Left kidney (tissue), 2 donors: ENCODE measurements around the gene POU2F1. TPM values are rescaled to one million over a fixed set of nuclear protein-coding genes. Genes with fewer than 3 reads are reported as not detected.
"Not testable (repeated sequence)": the region's sequence is repeated elsewhere in the genome, so short reads cannot be mapped to it uniquely, and the experiment has no call there.

Experiments used
- DNase-seq: peaks from one replicate; pipeline ENCODE4 v3.0.0-alpha.2; 2013
- polyA plus RNA-seq: library from polyadenylated mRNA; unstranded; fragments of 120-200 nt; gene quantifications from one replicate; pipeline ENCODE4 v1.2.1, GENCODE V29; 2013; ENCODE audit not compliant: insufficient read length

The POU2F1 gene
- polyA plus RNA-seq, 1 donor: 20.7 TPM

DNA sequence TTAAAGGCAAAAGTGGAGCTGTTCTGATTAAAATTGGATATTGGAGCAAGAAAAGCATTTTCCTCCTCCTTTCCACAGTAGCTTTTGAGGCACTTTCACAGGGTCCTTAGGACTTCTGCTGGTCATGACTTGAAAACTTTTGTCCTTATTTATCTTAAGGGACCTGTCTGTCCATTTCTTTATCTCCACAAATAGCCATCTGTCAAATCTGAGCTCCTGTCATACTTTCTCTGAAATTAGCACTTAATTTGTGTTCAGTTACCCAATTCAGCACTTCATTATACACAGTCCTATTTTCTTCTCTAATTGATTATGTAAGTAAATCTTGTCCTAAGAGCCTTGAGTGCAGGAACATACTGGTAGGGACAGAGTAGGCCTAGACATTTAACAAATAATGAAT is 9.8 kb downstream of the POU2F1 start:
- no peak for DNase-seq

DNA sequence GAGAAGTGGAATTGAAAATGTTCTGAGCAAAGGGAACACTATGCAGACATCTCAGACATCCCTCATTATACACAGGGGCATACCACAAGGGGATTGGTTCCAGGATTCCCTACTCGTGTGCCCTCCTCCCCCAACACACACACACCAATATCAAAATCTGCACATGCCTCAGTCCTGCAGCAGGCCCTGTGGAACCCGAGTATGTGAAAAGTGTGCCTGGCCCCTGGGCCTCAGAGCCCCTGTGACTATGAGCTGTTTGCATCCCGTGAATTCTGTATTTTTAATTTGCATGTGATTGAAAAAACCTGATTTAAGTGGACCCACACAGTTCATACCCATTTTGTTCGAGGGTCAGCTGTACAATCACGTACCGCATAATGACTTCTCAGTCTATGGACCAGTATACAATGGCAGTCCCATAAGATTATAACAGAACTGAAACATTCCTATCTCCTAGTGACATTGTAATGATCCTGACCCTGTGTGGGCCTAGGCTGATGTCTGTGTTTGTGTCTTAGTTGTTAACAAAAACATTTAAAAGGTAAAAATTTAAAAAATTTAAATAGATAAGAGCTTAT is 11.3 kb downstream of the POU2F1 start:
- DNase-seq: no peak

DNA sequence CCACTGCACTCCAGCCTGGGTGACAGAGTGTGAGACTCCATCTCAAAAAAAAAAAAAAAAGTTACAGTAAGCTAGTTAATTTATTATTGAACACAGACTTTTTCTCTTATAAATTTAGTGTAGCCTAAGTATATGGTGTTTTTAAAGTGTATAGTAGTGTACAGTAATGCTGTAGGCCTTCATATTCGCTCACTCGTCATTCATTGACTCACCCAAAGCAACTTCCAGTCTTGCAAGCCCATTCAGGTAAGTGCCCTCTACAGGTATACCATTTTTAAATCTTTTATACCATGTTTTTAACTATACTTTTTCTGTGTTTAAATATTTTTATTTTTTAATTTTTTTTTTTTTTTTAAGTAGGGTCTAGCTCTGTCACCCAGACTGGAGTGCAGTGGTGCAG is 12.1 kb downstream of the POU2F1 start:
- no peak for DNase-seq

DNA sequence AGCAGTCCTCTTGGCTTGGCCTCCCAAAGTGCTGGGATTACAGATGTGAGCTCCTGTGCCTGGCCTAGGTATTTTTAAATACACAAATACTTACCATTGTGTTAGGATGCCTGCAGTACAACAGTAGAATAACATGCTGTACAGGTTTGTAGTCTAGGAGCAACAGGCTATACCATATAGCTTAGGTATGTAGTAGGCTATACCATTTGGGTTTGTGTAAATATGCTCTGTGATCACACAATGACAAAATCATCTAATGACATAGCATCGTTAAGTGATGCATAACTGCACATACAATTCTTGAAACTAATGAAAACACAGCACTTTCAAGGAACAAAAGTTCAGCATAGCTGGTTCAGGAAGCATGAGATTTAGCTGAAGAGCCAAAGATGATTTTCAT is 12.7 kb downstream of the POU2F1 start:
- DNase-seq: no peak

DNA sequence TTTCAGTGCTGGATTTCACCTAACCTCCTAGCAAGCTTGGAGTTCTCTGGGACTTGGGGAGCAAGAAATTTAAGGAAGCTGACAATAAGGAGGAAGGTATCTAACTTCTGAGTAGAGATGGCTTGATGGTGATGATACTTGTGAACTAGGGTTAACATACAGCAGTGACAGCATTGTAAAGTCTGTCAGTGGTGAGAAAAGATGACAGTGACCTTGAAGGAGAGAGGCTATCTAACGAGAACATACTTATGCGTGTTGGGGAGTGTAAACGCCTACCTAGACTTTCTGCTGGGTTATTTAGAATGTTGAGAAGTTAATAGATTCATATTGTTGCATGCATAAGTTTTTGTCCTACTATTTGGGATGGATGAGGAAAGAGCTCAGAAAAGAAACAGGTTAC is 16.3 kb downstream of the POU2F1 start:
- no peak for DNase-seq

DNA sequence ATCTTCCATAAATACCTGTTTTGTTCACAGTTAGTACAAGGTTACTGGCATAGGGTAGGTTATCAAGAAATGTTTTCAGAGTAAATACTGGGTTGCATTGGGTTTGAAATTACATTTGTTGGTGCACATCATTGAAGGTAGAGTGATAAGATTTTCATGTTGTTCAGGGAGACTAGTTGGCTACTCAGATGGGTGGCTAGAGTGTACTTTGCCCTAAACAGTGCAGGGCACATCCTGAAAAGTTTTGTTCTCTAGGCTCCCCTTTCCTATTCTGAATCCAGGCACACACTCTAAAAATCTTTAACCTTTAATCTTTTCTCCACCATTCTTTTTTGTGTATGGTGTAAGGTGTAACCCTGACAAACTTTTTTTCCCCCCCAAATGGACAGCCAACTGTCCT is 18.0 kb downstream of the POU2F1 start:
- no peak for DNase-seq

DNA sequence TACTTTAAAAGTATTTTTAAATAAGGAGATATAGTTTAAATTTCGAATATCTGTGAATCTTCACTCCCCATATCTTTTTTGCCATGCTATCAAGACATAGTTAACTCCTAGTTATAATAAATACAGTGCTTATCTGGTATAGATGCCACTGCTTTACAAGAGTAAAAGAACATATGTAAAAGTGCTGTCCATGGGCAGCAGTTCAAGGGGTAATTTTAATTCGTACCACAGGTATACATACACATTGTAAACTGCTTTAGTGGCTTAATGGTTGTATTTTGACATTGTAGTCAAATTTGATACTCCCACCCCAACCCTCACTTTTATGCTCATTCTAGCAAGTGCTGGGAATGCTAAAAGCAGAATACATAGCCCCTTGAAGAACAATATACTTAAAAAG is 18.6 kb downstream of the POU2F1 start:
- DNase-seq: no peak

DNA sequence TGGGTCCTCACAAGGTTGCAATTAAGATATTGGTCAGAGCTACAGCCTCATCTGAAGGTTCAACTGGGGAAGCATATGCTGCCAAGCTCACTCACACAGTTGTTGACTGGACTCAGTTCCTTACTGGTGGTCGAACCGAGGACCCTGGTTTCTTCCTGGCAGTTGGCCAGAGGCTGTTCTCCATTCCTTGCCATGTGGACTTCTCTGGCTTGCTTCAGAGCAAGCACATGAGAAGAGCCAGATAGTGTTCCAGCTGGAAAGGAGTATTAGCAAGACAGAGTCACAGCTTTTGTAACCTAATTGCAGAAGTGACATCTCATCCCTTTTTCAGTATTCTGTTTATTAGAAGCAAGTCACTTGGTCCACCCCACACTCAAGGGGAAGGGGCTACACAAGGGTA is 23.6 kb downstream of the POU2F1 start:
- no peak for DNase-seq

DNA sequence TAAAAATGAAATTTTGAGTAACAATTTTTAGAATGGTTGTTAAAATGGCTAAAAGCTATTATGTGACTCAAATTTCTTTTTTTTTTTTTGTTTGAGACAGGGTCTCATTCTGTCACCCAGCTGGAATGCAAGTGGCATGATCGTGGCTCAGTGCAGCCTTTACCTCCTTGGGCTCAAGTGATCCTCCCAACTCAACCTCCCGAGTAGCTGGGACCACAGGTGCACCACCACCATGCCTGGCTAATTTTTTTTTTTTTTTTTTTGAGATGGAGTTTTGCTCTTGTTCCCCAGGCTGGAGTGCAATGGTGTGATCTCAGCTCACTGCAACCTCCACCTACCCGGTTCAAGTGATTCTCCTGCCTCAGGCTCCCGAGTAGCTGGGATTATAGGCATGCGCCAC is 24.5 kb downstream of the POU2F1 start:
- DNase-seq: not testable (repeated sequence)

DNA sequence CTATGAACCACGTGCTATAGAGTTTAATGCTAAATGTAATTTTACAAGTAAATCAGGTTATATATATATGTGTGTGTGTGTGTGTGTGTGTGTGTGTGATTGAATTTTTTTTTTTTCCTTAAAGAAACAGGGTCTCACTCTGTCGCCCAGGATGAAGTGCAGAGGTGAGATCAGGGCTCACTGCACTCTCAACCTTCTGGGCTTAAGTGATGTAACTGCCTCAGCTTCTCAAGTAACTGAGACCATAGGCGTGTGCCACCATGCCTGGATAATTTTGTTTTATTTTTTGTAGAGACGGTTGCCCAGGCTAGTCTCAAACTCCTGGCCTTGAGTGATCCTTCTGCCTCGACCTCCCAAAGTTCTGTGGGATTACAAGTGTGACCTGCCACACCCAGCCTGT is 26.3 kb downstream of the POU2F1 start:
- DNase-seq: no peak

DNA sequence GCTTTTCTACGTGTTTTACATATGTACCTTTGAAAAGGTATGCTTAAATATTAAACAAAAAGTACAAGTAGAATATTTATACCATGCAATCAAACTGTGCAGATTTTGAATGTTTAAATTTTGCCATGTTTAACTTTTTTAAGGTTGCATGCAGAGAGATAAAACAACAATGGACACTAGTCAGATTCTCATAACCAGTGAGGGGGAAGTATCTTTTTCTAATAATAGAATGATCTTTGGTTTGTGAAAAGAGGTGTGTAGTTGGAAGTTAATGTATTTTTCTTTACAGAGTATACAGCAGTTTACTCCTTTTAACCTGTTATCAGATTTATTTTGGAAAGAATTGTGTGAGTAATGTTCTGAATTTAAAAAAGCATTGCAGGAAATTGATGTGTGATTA is 27.1 kb downstream of the POU2F1 start:
- no peak for DNase-seq

DNA sequence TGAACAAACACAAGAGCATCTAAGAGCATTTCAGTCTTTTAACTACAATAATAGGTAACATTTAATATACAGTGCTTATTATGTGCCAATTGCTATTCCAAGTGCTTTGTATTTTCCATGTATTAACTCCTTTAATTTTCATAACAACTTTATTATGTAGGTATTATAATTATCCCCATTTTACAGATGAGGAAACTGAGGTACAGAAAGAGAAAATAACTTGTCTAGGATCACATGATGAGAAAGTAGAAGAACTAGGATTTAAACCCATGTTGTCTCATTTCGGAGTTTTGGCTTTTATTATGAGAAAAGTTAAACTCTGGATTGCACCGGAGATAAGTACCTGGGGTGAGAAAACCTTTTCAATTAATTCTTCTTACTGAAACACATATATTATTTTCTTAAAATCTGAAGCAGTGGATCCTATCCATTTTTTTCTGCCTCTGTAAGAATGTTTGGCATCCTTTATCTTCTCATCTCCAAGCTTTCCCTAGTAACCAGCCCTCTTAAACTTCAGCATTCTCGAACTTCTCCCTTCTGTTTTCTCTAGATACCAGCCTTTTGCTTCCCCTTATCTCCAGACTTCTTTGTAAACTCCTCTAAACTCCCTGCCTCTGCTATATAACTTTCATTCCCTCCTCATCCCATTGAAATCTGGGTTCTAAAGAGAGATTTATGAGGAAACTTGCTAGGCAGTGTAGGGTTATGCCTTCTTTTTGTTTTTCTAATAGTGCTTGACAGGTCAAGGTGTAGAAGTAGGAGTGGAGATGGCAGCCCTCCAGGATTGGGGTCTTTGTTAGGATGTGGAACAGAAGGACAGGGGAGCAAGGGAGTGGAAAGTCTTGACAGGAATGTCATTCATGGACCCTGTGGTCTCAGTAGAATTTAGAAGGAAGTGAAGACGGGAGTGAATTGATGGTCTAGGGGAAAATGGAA is 28.3 kb downstream of the POU2F1 start:
- no peak for DNase-seq

DNA sequence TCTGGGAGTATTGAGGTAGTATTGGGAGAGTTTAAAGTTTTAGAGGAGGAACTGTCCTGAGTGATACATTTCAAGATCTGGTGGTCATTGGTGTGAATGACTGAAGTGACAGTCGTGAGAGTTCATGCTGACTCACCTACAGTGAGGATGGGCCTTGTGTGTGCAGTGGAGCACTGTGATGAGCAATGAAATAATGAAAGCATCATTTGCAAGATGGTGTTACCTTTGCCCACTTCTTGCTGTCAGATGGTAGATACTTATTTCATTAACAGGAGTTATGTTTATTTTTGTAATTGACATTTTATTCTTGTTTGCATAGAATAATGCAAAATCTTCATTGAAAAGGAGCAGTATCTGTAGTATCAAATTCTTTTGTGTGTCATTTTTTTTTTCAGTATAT is 29.0 kb downstream of the POU2F1 start:
- DNase-seq: no peak

DNA sequence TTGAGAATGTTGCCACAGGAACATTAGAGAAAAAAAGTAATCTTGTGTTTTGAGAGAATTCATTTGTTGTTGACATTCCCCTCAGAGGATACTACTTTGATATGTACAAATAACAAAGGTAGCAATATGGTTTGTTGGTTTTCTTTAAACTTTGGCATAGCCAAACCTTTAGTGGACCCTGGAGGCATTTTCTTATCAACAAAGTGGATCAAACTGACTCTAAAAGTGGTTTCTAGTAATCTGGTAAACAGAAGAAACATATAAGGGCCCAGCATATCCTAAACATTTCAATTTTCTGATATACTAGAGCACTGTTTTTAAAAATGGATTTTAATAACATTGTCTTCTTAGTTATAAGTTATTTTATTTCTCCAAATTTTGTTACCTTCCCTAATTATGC is 29.8 kb downstream of the POU2F1 start:
- DNase-seq: no peak

DNA sequence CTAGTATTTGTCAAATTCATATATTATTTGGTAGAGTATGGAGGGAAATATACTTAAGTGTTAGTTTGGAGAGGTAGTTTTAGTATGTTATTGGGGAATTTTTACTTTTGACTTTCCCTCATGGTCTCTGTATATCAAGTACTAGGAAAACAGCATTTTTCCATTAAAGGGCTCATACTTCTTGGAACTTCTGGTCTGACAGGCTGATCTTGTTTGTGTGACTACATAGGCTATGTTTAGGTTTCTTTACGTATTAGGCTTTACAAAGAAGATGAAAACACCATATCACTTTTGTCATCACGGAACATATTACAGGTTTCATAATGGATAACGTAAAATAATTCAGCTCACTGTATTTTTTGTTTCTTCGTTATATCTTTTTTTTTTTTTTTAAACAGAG is 30.8 kb downstream of the POU2F1 start:
- DNase-seq: no peak

DNA sequence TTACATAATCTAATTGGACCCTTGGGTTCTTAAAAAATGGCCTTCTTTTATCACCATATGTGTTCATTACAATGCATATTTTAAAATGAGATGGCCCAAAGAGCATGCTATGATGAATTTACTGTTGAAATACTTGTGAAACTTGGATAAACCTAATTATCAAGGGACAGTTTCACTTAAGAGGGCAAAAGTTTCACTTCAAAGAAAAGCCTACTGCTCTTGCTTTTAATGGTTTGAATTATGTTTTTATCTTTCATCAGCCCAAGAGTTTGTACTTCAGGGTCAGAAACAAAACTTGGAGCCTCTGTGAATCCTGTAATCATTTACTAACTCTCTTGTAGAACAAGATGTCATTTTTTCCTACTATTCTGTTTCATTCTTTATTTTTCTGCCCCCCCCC is 32.3 kb downstream of the POU2F1 start:
- no peak for DNase-seq

DNA sequence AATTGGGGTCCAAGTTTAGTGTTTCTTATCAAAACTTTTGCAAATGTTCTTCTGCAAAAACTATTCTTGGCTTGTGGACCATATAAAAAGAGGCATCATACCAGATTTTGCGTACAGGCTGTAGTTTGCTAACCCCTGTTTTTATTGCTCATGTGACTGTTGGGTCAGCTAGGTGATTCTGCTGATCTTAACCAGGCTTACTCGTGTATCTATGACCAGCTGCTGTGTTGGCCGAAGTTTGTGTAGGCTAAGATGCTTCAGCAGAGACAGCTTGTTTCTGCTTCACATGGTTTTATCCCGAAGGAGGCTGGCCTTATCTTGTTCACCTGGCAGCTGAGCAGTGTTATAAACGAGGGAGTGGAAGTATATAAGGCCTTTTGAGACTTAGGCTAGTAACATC is 38.2 kb downstream of the POU2F1 start:
- DNase-seq: no peak

DNA sequence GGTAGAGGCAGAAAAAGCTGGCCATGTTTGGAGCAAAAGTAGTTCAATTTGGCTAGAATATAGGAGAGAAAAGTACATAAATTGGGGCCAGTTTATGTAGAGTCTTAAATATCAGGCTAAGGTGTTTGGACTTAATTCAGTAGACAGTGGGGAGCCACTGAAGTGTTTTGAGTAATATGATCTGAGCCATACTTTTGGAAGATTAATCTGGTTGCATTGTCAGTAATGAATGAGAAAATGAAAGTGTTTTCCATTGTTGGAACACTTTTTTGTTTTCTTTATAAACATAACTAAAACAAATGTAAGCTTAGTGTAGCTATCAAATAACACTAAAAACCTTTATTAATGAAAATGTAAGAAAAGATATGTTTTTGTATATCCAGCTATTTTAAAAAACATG is 42.1 kb downstream of the POU2F1 start:
- no peak for DNase-seq

DNA sequence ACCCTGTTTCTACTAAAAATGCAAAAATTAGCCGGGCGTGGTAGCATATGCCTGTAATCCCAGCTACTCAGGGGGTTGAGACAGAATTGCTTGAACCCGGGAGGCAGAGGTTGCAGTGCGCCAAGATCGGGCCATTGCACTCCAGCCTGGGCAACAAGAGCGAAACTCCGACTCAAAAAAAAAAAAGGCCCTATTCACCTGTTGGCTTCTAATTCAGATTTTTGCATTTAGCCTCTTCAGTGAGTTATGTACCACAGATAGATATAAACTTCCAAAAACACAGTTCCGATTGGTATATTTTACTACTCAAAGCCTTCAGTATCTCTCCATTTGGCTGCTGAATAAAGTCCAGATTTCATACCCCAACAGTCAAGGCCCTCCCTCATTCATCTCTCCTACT is 42.7 kb downstream of the POU2F1 start:
- no peak for DNase-seq

DNA sequence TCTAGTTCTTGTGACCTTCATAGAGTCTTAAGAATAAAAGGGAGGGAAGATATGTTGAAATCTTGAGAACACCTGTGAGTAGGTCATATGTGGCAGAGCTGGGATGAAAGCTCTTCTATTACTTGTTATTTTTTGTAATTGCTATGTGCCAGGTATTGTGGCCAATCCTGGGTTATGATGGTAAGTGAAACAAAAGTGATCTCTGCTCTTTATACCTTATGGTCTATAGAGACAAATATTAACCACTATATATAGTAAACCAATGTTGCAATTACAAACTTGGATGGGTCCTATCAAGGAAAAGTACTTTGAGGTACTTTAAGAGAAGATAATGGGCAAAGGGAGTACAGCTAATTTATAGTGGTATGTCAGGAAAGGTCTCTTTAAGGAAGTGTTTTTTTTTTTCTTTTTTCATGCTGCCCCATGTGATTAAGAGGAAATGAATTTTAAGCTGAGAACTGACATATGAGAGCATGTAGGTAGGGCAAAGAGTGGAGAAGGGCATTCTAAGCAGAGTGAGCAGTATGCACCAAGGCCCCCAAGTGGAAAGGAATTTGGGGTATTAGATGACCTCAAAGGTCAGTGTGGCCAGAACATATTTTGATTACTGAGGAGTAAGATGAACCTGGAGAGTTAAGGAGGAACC is 43.3 kb downstream of the POU2F1 start:
- DNase-seq: no peak

DNA sequence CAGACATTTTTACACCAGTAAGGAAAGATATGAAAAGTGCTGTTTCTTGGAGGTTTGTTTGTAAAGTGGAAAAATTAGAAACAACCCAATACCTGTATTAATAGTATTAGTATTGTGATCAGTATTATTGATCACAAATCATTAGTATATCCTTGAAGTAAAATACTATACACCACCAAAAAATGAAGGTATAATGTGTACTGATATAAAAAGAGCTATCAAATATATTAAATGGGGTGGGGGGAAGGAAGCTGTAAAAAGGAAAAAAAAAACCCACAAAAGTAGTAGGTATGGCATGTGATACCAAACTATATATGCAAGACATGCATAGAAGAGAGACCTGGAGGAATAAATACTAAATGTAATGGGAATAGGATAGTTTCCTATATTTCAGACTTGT is 46.3 kb downstream of the POU2F1 start:
- DNase-seq: no peak

DNA sequence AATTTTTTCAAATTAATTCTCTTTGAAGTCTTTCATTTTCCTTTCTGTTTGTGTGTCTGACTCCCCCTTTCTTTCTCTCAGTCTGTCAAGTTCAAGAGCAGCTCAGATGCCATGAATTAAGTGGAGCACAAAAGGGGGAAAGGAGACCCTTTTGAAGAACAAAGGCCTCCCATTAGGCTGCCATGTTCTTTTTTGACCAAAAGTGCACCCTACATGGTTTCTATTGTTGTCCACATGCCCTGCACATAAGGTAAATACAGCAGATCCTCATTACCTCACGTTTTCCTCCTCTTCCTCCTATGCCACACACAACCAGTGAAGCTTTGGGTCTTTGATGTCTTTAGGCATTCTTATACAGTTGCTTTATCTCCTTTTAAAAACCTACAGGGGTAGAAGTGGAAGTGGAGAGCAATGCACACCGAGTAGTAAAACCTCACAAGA is 47.7 kb downstream of the POU2F1 start:
- DNase-seq: no peak

DNA sequence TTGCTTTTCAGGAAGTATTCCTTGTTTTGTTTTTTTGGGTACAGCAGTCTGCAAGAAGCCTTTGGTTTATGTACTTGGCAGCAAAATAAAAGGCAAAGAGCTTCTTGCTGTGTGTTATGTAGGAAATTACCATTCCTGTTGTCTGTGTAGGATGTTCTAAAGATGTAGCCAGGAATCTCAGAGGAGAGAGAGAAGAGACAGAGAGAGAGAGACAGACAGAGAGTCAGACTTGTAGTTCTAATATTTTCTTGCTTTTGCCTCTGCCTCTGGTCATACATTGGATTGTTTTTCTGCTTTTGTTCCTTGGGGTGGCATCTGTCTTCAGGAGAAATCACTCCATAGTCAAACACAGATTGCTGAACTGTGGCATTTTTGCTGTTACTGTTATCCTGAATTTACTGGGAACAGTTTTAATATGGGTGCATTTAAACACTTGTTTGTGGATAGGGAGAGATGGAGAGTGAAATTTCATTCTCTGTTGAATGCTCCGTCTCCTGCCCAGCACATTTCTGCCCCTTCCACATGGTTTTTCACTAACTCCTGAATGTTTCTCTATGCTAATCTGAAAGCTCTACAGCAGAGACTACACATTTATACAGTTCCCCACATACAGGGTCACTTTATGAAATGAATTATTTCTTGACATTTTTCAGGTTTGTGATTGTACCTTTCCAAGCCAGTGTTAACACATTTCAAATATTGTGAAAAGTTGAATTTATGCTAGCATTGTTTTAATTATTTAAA is 49.8 kb downstream of the POU2F1 start:
- no peak for DNase-seq
